HG02623 (cell line): ENCODE measurements around the gene ADGRG6.

Experiments
- ATAC-seq: cut with Tn5 transposase; IDR thresholded peaks from one replicate; pipeline ENCODE4 v1.9.1; 2021; ENCODE audit warnings: moderate library complexity; ENCODE audit not compliant: unreplicated experiment

The ADGRG6 gene

DNA sequence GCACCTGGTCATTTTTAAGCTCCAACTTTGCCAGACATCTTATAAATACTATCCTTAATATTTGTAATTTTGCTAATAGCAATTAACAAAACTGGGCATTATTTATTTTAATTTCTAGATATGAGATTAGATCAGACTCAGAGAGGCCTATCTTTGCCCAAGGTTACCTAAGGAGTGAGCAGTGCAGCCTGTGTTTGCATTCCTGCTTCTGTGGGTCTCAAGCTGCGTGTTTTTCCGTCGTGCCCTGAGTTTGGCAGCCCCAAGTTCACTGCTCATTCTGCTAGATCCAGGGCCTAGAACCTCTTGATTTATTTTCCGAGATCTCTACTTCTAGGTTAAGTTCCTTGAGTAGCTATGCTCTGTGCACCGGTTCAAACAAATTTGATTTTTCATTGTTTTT lies 11.0 kb upstream of the ADGRG6 start:
- ATAC-seq: no peak

- ATAC-seq: no peak
Observed at GRCh38 chr6:142291512-142291911, 10.3 kb upstream of the ADGRG6 start.

GRCh38 chr6:142292166-142292924 lies 9.5 kb upstream of the ADGRG6 start:
- ATAC-seq: no peak

- ATAC-seq: no peak
Observed at GRCh38 chr6:142293121-142293520, 8.7 kb upstream of the ADGRG6 start.

GRCh38 chr6:142294679-142295078 lies 7.1 kb upstream of the ADGRG6 start:
- ATAC-seq: no peak

DNA sequence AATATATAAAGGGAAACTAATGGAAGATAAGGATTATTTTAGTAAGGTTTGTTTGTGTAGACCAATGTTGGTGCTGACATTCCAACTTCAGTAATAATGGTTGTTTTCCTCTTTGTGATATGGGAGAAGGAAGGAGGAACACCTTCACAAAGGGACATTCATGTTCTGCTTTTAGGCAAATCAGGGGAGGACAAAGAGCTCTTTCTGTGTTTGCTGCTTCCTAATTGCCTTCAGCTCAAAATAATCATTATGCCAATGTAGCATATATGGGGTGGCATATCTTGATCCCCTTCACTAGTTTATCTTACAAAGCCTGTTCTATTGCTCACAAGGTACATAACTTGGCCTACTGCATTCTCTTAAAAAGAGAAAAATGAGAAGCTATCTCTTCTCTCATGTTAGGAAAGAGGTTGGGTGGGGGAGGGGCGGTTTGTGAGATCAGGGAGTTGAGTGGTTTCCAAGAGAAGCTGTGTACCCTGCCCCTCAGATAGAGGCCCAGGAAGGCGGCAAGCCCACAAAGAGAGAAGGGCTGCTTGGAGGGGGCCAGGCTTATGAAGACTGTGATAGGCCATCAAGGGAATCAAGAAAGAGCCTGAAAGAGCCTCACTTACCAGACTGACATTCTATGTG lies 4.7 kb upstream of the ADGRG6 start:
- ATAC-seq: no peak

DNA sequence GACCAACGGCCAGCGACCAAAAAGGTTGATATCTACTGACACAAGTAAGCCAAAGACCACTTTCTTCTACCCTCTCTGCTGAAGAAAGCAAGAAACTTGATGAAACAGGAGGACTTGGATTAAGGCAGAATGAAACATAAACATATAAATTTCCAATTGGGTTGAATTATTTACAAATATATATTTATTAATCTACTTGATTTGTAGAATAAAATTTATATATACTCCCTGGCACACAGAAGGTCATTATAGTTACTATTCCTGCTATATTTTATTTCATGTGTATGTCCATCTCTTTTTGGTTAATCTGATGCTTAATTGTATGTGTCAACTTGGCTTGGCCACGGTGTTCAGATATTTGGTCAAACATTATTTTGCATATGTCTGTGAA lies 4.2 kb upstream of the ADGRG6 start:
- no peak for ATAC-seq

DNA sequence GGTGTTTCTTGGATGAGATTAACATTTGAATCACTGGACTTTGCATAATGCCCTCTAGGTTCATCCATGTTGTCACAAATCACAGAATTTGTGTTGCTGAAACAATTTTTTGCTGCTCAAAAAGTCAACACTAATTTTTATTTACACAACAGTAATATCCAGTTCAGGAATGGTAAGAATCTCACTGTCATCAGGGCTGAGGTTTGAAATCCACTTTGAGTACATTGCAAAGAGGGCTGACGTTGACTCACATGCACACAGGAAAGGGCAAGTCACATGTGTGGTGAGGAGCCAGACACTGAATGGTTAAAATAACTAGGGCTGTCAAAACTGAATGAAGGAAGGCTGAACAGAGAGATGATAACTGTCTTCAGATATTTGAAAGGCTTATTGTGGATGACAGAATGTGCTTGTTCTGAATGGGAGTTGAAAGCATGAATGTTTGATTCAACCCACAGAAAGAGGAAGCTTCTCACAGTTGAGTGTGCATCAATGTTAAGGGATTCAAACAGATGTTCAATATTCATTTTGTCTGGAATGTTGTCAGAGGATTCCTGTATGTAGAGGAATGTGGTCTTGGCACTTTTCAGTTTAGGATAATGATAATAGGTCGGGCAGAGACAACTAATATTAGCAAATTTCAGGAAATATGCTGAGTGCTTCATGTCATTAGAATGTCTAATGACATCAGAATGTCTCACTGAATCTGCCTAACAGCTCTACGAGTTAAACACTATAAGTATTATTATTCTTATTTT lies 3.6 kb upstream of the ADGRG6 start:
- no peak for ATAC-seq

- ATAC-seq: no peak
Observed at GRCh38 chr6:142300302-142300701, 1.5 kb upstream of the ADGRG6 start.

- no peak for ATAC-seq
Observed at GRCh38 chr6:142300758-142301650, 803 bp upstream of the ADGRG6 start.

GRCh38 chr6:142302421-142303175 lies 791 bp downstream of the ADGRG6 start:
- no peak for ATAC-seq

GRCh38 chr6:142303176-142303533 lies 1.3 kb downstream of the ADGRG6 start:
- no peak for ATAC-seq

- no peak for ATAC-seq
Observed at GRCh38 chr6:142304241-142304640, 2.4 kb downstream of the ADGRG6 start.

GRCh38 chr6:142306736-142307135 lies 4.9 kb downstream of the ADGRG6 start:
- ATAC-seq: no peak

DNA sequence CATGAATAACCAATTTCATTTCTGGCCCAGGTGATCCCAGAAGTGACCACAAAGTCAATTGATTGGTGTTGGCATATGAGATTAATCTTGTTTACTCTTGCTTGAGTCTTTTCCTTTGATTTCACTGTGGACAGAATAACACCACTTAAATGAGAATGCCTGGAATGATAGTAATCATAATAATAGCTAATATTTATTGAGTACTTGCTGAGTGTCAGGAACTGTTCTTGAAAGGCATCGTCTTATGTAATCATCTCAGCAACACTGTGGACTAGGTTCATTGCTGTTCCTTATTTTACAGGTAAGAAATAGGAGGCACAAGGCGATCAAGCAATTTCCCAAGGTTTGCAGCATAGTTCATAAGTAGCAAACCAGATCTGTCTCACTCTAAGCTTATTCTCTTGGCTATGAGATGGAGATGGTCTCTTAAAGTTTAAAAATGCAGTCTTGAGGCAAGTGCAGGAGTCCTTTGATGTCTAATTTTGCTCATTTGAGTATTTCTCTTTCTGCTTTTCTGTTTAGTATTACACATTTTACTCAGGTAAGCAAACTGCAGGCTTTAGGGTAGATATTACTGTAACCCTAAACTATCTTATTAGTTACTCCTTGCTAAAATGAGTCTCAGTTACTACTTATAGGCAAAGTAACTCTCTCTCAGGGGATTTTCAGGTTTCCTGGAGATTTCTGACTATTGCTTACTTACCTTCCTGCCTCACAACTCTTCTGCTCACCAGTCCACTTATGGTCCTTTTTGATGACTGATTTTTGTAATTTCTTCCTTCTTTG lies 6.3 kb downstream of the ADGRG6 start:
- ATAC-seq: no peak

- no peak for ATAC-seq
Observed at GRCh38 chr6:142309426-142309825, 7.6 kb downstream of the ADGRG6 start.

DNA sequence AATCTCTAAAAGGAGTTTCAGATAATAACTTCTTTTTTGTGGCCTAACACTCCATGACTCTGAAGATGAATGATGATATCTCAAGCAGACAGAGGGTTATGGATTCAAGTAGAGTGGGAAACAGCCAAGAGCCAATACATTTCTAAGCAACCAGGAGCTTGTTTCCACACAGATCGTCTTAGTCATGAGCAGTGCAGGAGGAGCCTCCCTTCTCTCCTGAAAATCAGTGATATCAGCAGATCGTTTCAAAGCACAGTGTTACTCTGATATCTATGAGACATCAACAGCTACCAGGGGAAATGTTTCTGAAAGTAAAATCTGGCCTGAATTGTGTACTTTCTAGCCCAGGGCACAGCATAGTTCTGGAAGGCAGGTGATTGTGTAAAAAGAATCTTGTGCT lies 11.5 kb downstream of the ADGRG6 start:
- no peak for ATAC-seq

DNA sequence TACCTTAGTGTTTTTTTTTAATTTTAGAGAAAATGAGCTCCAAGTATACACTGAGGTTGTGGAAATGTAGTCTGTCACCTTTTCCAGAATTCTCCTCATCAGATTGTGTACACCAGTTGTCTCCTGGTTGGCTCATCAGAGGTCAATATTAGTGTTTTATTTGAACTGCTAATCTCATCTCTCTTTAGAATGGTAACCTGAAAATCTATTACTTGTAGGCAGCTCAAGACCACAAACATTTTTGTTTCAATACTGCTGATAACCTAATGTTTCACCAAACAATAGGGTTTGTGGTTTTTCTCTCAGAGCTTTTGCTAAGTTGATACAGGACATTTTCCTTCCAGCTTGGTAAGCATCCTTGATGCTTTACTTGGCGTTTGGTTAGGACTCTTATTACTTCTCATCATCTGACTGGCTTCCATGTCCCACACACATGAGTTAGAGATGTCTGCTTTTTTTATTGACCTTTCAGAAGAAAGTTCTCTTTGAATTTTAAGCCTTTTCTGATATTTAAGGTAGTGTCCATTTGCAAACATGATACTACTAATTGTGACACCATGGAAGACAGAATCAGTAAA lies 15.1 kb downstream of the ADGRG6 start:
- no peak for ATAC-seq

- ATAC-seq: no peak
Observed at GRCh38 chr6:142318714-142319113, 16.9 kb downstream of the ADGRG6 start.
